IMR-90 (cell line): ENCODE data around the gene RPL21. TPM values are rescaled to one million over a fixed set of nuclear protein-coding genes. Genes with fewer than 3 reads are reported as not detected.

Source experiments
- ATAC-seq: fragments of 200-7000 bp; cut with Tn5 transposase; 2 replicates; pipeline ENCODE4 v1.9.1; 2020; ENCODE audit warnings: low read depth, mild to moderate bottlenecking, moderate library complexity
- BruUV-seq: library from RNA; stranded (reverse); fragments of 400-500 nt; replicated peaks from 2 replicates; lab custom pipeline; 2021; lab: Mats Ljungman, UMichigan
- CTCF ChIA-PET: fragments of 300-600 bp; formaldehyde crosslinking; extraction: SDS; loops from one replicate; lab custom pipeline; 2021; ENCODE audit warnings: antibody characterized with exemption; lab: Yijun Ruan, JAX
- POLR2A ChIA-PET: fragments of 300-600 bp; sonication (Branson Sonifier 250); formaldehyde crosslinking; loops from one replicate; lab custom pipeline; 2022; ENCODE audit warnings: antibody characterized with exemption; ENCODE audit not compliant: unreplicated experiment; lab: Charles Lee
- DNase-seq: peaks from one replicate; pipeline ENCODE4 v3.0.0; 2013
- H2AFZ ChIP-seq: replicated peaks from 2 replicates; pipeline ENCODE3; 2013; ENCODE audit warnings: low read length, mild to moderate bottlenecking; ENCODE audit not compliant: poor library complexity
- H2AK5ac ChIP-seq: 2 replicates; pipeline ENCODE4 v1.6.1; 2013; ENCODE audit warnings: low read depth, low read length, inconsistent platforms
- H2AK9ac ChIP-seq: replicated peaks from 2 replicates; pipeline ENCODE3; 2013; ENCODE audit warnings: mild to moderate bottlenecking, low read depth, low read length, moderate library complexity; ENCODE audit not compliant: poor library complexity
- H2BK120ac ChIP-seq: 2 replicates; pipeline ENCODE4 v1.6.1; 2013; ENCODE audit warnings: low read depth, low read length, inconsistent platforms
- H2BK15ac ChIP-seq: 3 replicates; pipeline ENCODE4 v1.6.1; 2013; ENCODE audit warnings: low read depth, low read length, inconsistent platforms
- H2BK20ac ChIP-seq: 2 replicates; pipeline ENCODE4 v1.6.1; 2013; ENCODE audit warnings: low read depth, mild to moderate bottlenecking, inconsistent platforms, low read length, moderate library complexity
- H2BK5ac ChIP-seq: 2 replicates; pipeline ENCODE4 v1.6.1; 2013; ENCODE audit warnings: mild to moderate bottlenecking, low read depth, low read length, inconsistent platforms; ENCODE audit not compliant: poor library complexity, severe bottlenecking
- H3K14ac ChIP-seq: replicated peaks from 2 replicates; pipeline ENCODE4 v1.6.1; 2013; ENCODE audit warnings: low read depth, low read length, inconsistent platforms
- H3K18ac ChIP-seq: 2 replicates; pipeline ENCODE4 v1.6.1; 2013; ENCODE audit warnings: low read depth, low read length, control low read depth
- H3K23ac ChIP-seq: 2 replicates; pipeline ENCODE4 v1.6.1; 2013; ENCODE audit warnings: low read depth, low read length, inconsistent platforms
- H3K27ac ChIP-seq: 2 replicates; pipeline ENCODE4 v1.5.1; 2013; ENCODE audit warnings: mild to moderate bottlenecking, control low read depth, low read length; ENCODE audit not compliant: insufficient read depth
- H3K27me3 ChIP-seq: 2 replicates; pipeline ENCODE4 v1.6.1; 2013; ENCODE audit warnings: low read length; ENCODE audit not compliant: control insufficient read depth, insufficient read depth
- H3K36me3 ChIP-seq: 2 replicates; pipeline ENCODE4 v1.6.1; 2013; ENCODE audit warnings: low read length, mixed read lengths; ENCODE audit not compliant: control insufficient read depth, insufficient read depth
- H3K4ac ChIP-seq: 2 replicates; pipeline ENCODE4 v1.6.1; 2013; ENCODE audit warnings: low read depth, low read length, inconsistent platforms
- H3K4me1 ChIP-seq: 2 replicates; pipeline ENCODE4 v1.6.1; 2013; ENCODE audit warnings: low read length, mixed read lengths; ENCODE audit not compliant: control insufficient read depth, insufficient read depth
- H3K4me2 ChIP-seq: 2 replicates; pipeline ENCODE4 v1.6.1; 2013; ENCODE audit warnings: low read depth, mild to moderate bottlenecking, control low read depth, low read length, moderate library complexity
- H3K4me3 ChIP-seq: 2 replicates; pipeline ENCODE4 v1.5.1; 2013; ENCODE audit warnings: low read depth, mild to moderate bottlenecking, control low read depth, low read length, moderate library complexity; ENCODE audit not compliant: insufficient read depth
- H3K56ac ChIP-seq: 2 replicates; pipeline ENCODE4 v1.6.1; 2013; ENCODE audit warnings: low read length, inconsistent platforms; ENCODE audit not compliant: insufficient read depth; ENCODE audit errors: extremely low read depth
- H3K79me1 ChIP-seq, 2 experiments: 2 replicates each; pipeline ENCODE4 v1.6.1; 2013; ENCODE audit warnings: low read length in 2 of 2, inconsistent platforms in 1 of 2, low read depth in 1 of 2
- H3K9ac ChIP-seq: 2 replicates; pipeline ENCODE4 v1.6.1; 2013; ENCODE audit warnings: low read depth, low read length, control low read depth
- H3K9me1 ChIP-seq: 2 replicates; pipeline ENCODE4 v1.6.1; 2013; ENCODE audit warnings: low read length, inconsistent platforms; ENCODE audit not compliant: insufficient read depth
- H3K9me3 ChIP-seq: 2 replicates; pipeline ENCODE4 v1.6.1; 2013; ENCODE audit warnings: low read length; ENCODE audit not compliant: control insufficient read depth, insufficient read depth
- H4K20me1 ChIP-seq: 2 replicates; pipeline ENCODE4 v1.6.1; 2013; ENCODE audit warnings: low read length, inconsistent platforms; ENCODE audit not compliant: insufficient read depth
- H4K5ac ChIP-seq: 2 replicates; pipeline ENCODE4 v1.6.1; 2013; ENCODE audit warnings: mild to moderate bottlenecking, low read depth, low read length, control low read depth
- H4K8ac ChIP-seq, 2 experiments: 2 replicates each; pipeline ENCODE4 v1.6.1; 2013; ENCODE audit warnings: low read depth in 2 of 2, low read length in 2 of 2, control low read depth in 1 of 2, inconsistent platforms in 1 of 2
- H4K91ac ChIP-seq: 2 replicates; pipeline ENCODE4 v1.6.1; 2013; ENCODE audit warnings: low read depth, low read length, inconsistent platforms; ENCODE audit not compliant: insufficient read depth
- BHLHE40 ChIP-seq: fragments of 150-350 bp; IDR thresholded peaks from 2 replicates; pipeline ENCODE4 v1.6.1; 2016; ENCODE audit warnings: mild to moderate bottlenecking, low read depth, low read length
- CEBPB ChIP-seq: IDR thresholded peaks from 2 replicates; pipeline ENCODE4 v1.6.1; 2012; ENCODE audit warnings: low read depth, low read length, improper control_type of control experiment
- CHD1 ChIP-seq: IDR thresholded peaks from 2 replicates; pipeline ENCODE4 v1.6.1; 2012; ENCODE audit warnings: low read depth, low read length, improper control_type of control experiment
- FOS ChIP-seq: fragments of 150-350 bp; IDR thresholded peaks from 2 replicates; pipeline ENCODE4 v1.6.1; 2016; ENCODE audit warnings: low read depth, low read length
- MAFK ChIP-seq: IDR thresholded peaks from 2 replicates; pipeline ENCODE4 v1.6.1; 2012; ENCODE audit warnings: low read depth, low read length, improper control_type of control experiment
- MAZ ChIP-seq: IDR thresholded peaks from 2 replicates; pipeline ENCODE4 v1.6.1; 2012; ENCODE audit warnings: low read depth, mild to moderate bottlenecking, low read length, improper control_type of control experiment, moderate library complexity, borderline replicate concordance
- MXI1 ChIP-seq: IDR thresholded peaks from 2 replicates; pipeline ENCODE4 v1.6.1; 2012; ENCODE audit warnings: low read depth, mild to moderate bottlenecking, low read length, moderate library complexity, borderline replicate concordance
- NFE2L2 ChIP-seq: fragments of 150-350 bp; IDR thresholded peaks from 2 replicates; pipeline ENCODE4 v1.6.1; 2016; ENCODE audit warnings: low read depth, mild to moderate bottlenecking, low read length
- POLR2A ChIP-seq: IDR thresholded peaks from 2 replicates; pipeline ENCODE4 v1.6.1; 2012; ENCODE audit warnings: mild to moderate bottlenecking, low read depth, low read length
- RAD21 ChIP-seq: IDR thresholded peaks from 2 replicates; pipeline ENCODE4 v1.6.1; 2012; ENCODE audit warnings: low read length, improper control_type of control experiment
- RCOR1 ChIP-seq: IDR thresholded peaks from 2 replicates; pipeline ENCODE4 v1.6.1; 2012; ENCODE audit warnings: mild to moderate bottlenecking, low read length, improper control_type of control experiment; ENCODE audit not compliant: insufficient replicate concordance
- RFX5 ChIP-seq: IDR thresholded peaks from 2 replicates; pipeline ENCODE4 v1.8.0; 2012; ENCODE audit warnings: low read depth, mild to moderate bottlenecking, low read length, moderate library complexity
- SMC3 ChIP-seq: fragments of 150-350 bp; IDR thresholded peaks from 2 replicates; pipeline ENCODE4 v1.6.1; 2016; ENCODE audit warnings: low read depth, mild to moderate bottlenecking, antibody characterized with exemption, low read length, moderate library complexity
- WGBS, 2 experiments: methylation state at CpG; one replicate each; pipeline versions ENCODE4 v1.1.5 to v1.1.7; 2013; ENCODE audit warnings: missing lambda C conversion rate in 2 of 2; ENCODE audit not compliant: insufficient read length in 1 of 2; ENCODE audit errors: extremely low coverage in 2 of 2; 5-methylcytosine and 5-hydroxymethylcytosine counted together
- dilution Hi-C: fragments of 300-500 bp; cut with HindIII; formaldehyde crosslinking; loops from one replicate; pipeline ENCODE4 v1.14.3; 2018; ENCODE audit warnings: low sequenced_read_pairs; ENCODE audit not compliant: unreplicated experiment
- in situ Hi-C: fragments of 300-500 bp; cut with MboI; formaldehyde crosslinking; loops from 3 replicates; pipeline ENCODE4 v1.14.3; 2019; ENCODE audit warnings: low sequenced_read_pairs, inconsistent platforms, mixed read lengths
- intact Hi-C: fragments of 100-400 bp; cut with micrococcal nuclease; formaldehyde crosslinking; loops from 2 replicates; pipeline ENCODE4 v1.10.0; 2022
- polyA plus RNA-seq, 3 experiments: library from polyadenylated mRNA; depleted of rRNA; stranded (reverse); fragments of >200 nt; gene quantifications; 2 replicates each; pipeline ENCODE4 v1.2.3, GENCODE V29; 2012; ENCODE audit warnings: low replicate concordance in 1 of 3
- total RNA-seq: library from RNA; depleted of rRNA; stranded (reverse); fragments of >200 nt; gene quantifications from 2 replicates; pipeline ENCODE4 v1.2.3, GENCODE V29; 2012
- TF ChIP-seq, protein P1 (sequence below): fragments of 150-350 bp; IDR thresholded peaks from 2 replicates; pipeline ENCODE4 v1.6.1; 2017; ENCODE audit warnings: mild to moderate bottlenecking, antibody characterized with exemption, low read length, low read depth
- TF ChIP-seq, protein P2 (sequence below): fragments of 150-350 bp; IDR thresholded peaks from 2 replicates; pipeline ENCODE4 v1.6.1; 2016; ENCODE audit warnings: low read depth, mild to moderate bottlenecking, low read length, moderate library complexity, borderline replicate concordance
- TF ChIP-seq, protein P3 (sequence below): conservative IDR thresholded peaks from 2 replicates; pipeline ENCODE4 v1.5.1; 2012; ENCODE audit warnings: mild to moderate bottlenecking, low read depth, low read length, improper control_type of control experiment

The RPL21 gene
- total and polyA plus RNA-seq, 2 of the 4 experiments (the other 2 are of a cell fraction) = 912 to 1,160 TPM

DNA sequence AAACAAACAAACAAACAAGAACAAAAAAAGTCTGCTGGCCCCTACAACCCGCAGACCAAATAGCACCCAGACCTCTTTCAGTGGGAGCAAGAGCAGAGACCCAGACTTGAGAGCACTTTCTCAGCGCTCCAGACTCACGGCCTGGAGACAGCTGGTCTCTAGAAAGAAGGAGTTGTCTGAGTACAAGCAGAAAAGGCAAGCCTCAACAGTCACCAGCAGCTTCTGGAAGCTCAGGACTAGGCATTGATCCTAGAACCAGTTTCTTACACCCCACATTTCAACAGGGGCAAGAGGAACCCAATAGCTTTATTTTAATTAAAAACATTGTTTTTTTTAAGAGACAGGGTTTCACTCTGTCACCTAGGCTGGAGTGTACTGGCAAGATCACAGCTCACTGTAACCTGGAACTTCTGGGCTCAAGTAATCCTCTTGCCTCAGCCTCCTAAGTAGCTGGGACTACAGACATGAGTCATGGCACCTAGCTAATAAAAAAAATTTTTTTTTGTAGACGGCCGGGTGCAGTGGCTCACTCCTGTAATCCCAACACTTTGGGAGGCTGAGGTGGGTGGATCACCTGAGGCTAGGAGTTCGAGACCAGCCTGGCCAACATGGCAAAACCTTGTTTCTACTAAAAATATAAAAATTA lies 49.7 kb downstream of the RPL21 start:
- intact Hi-C loops (no loop called here), dilution Hi-C loops (no loop called here), in situ Hi-C loops (no loop called here)
- no peak for DNase-seq
- H2BK120ac ChIP-seq = no peak overlapping the region
- H2BK15ac ChIP-seq = no peak overlapping the region
- no peak overlapping the region for H4K5ac ChIP-seq
- no peak overlapping the region for H3K14ac ChIP-seq
- no peaks in the 10 kb centered on the region for H4K20me1 ChIP-seq
- no peak overlapping the region for H4K8ac ChIP-seq
- no peak overlapping the region for H3K23ac ChIP-seq
- TF ChIP-seq, protein P1, sequence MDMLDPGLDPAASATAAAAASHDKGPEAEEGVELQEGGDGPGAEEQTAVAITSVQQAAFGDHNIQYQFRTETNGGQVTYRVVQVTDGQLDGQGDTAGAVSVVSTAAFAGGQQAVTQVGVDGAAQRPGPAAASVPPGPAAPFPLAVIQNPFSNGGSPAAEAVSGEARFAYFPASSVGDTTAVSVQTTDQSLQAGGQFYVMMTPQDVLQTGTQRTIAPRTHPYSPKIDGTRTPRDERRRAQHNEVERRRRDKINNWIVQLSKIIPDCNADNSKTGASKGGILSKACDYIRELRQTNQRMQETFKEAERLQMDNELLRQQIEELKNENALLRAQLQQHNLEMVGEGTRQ = no peak
- no peak for TF ChIP-seq MXI1
- TF ChIP-seq POLR2A = no peak
- no peak for TF ChIP-seq NFE2L2
- TF ChIP-seq, protein P2, sequence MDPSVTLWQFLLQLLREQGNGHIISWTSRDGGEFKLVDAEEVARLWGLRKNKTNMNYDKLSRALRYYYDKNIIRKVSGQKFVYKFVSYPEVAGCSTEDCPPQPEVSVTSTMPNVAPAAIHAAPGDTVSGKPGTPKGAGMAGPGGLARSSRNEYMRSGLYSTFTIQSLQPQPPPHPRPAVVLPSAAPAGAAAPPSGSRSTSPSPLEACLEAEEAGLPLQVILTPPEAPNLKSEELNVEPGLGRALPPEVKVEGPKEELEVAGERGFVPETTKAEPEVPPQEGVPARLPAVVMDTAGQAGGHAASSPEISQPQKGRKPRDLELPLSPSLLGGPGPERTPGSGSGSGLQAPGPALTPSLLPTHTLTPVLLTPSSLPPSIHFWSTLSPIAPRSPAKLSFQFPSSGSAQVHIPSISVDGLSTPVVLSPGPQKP = no peak
- TF ChIP-seq SMC3 = no peak
- no peak for TF ChIP-seq RCOR1
- TF ChIP-seq MAZ = no peak
- TF ChIP-seq RFX5 = no peak
- TF ChIP-seq CHD1 = no peak
- TF ChIP-seq BHLHE40 = no peak
- TF ChIP-seq FOS = no peak
- TF ChIP-seq CEBPB = no peak
- TF ChIP-seq, protein P3, sequence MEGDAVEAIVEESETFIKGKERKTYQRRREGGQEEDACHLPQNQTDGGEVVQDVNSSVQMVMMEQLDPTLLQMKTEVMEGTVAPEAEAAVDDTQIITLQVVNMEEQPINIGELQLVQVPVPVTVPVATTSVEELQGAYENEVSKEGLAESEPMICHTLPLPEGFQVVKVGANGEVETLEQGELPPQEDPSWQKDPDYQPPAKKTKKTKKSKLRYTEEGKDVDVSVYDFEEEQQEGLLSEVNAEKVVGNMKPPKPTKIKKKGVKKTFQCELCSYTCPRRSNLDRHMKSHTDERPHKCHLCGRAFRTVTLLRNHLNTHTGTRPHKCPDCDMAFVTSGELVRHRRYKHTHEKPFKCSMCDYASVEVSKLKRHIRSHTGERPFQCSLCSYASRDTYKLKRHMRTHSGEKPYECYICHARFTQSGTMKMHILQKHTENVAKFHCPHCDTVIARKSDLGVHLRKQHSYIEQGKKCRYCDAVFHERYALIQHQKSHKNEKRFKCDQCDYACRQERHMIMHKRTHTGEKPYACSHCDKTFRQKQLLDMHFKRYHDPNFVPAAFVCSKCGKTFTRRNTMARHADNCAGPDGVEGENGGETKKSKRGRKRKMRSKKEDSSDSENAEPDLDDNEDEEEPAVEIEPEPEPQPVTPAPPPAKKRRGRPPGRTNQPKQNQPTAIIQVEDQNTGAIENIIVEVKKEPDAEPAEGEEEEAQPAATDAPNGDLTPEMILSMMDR = no peak
- no peak for TF ChIP-seq RAD21
- TF ChIP-seq MAFK = no peak
- H4K91ac ChIP-seq = no peak overlapping the region
- ChIA-PET CTCF (interaction anchor here (0.6 kb wide), 1 partner anchor 8 kb away, joined by 6 read pairs; no protein-coding TSS in a partner anchor), POLR2A (no interaction called here)
- WGBS, 2 experiments = no CpG with 5 or more reads among the region's 6 CpGs
- no peak overlapping the region for H3K27ac ChIP-seq
- peaks cover 30% of the 10 kb centered on the region for H3K27me3 ChIP-seq
- H2BK20ac ChIP-seq = no peak overlapping the region
- H3K9me3 ChIP-seq = peaks cover 3% of the 10 kb centered on the region; the same call in 1 of the 2 replicates
- no TSS peak for BruUV-seq
- no peak overlapping the region for H3K18ac ChIP-seq
- no peaks in the 10 kb centered on the region for H3K36me3 ChIP-seq
- no peak overlapping the region for H2AK9ac ChIP-seq
- no peak overlapping the region for H2AK5ac ChIP-seq
- H3K79me1 ChIP-seq = no peaks in the 10 kb centered on the region
- H2AFZ ChIP-seq = no peak overlapping the region
- no peak overlapping the region for H3K4me3 ChIP-seq
- 0 out of 2 replicates have a peak, but pooled peaks cover 1% of the 10 kb centered on the region for H3K9me1 ChIP-seq
- no peak overlapping the region for H3K4me2 ChIP-seq
- no peak overlapping the region for H3K56ac ChIP-seq
- no peak overlapping the region for H3K4ac ChIP-seq
- no peak overlapping the region for H3K9ac ChIP-seq
- ATAC-seq = no peak
- no peaks in the 10 kb centered on the region for H3K4me1 ChIP-seq
- H2BK5ac ChIP-seq = no peak overlapping the region
